ENCODE results near the gene SYTL2.
"Not testable (repeated sequence)": the region's sequence is repeated elsewhere in the genome, so short reads cannot be mapped to it uniquely, and the experiment has no call there.

SYTL2 gene

GRCh38 chr11:85799142-85799541 is 11.8 kb downstream of the SYTL2 start:
- FAIRE-seq: no peak

GRCh38 chr11:85798361-85798760 is 12.6 kb downstream of the SYTL2 start:
- DNase-seq (ENCODE audit: insufficient read length, low spot score) (no peak), FAIRE-seq (no peak)

More at GRCh38 chr11:85799142-85799541, 11.8 kb downstream of the SYTL2 start:
- DNase-seq (ENCODE audit: insufficient read length, low spot score): no peak

DNA sequence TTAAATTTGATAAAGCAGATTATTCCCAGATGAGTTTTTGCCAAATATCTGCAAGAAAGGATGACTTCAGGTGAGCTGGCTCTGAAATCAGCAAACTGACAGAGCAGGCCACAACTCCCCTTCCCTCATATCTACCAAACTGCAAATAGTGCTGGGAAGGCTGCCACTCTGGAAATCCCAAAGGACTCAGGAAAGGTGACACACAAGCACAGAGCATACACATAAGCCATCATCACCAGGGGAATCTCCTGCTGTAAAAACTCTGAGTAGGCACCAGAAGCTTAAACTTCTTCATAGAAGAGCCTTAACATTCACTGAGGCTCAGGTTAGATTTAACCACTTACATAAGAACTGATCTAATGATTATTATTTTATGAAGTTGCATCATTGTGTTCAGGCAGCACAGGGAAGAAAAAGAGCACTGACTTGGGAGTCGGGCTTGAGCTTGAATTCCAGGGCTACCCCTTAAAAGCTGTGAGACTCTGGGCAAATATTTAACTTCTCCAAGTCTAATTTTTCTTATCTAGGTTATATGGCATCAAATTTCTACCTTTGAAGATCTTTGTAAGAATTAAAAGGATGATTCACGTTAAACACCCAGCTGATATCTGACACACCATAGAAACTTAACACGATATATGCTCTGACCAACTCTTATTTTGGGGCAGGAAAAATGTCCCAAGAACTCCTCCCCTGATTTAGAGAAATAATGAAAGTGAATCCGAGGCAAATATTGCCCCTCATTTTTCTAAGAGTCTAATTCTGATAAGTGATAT is 15.0 kb downstream of the SYTL2 start:
- no peak for DNase-seq (ENCODE audit: insufficient read length, low spot score)
- FAIRE-seq: no peak

DNA sequence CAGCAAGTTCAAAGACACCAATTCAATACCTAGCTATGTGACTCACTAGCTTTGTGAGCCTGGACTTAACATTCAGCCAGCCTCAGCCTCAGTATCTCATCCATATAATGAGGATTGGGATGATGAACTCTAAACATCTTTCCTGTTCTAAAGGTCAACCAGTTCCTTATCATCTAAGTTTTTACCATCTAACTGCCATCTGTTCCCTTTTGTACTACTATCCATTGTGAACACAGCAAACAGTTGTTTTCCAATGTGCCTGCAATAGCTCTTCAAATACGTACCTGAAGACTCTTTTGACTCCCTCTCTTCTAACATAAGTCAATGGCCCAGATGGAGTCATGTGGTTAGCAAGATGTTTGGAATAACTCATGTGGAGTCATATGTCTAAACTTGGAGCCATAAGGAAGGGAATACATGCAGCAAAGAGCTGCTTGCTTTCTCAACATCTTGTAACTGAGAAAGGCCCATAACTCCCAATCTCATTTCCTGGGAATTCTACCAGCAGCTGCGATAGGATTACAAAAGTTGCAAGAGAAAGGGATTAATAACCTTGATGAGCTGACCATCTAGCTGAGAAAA is 19.4 kb downstream of the SYTL2 start:
- FAIRE-seq (peak; percentile 74), DNase-seq (ENCODE audit: insufficient read length, low spot score) (no peak)

- FAIRE-seq (no peak), DNase-seq (ENCODE audit: insufficient read length, low spot score) (no peak)
These were observed 22.9 kb downstream of the SYTL2 start for GRCh38 chr11:85787809-85788760.

GRCh38 chr11:85787168-85787567 is 23.8 kb downstream of the SYTL2 start:
- FAIRE-seq (no peak), DNase-seq (ENCODE audit: insufficient read length, low spot score) (no peak)

DNA sequence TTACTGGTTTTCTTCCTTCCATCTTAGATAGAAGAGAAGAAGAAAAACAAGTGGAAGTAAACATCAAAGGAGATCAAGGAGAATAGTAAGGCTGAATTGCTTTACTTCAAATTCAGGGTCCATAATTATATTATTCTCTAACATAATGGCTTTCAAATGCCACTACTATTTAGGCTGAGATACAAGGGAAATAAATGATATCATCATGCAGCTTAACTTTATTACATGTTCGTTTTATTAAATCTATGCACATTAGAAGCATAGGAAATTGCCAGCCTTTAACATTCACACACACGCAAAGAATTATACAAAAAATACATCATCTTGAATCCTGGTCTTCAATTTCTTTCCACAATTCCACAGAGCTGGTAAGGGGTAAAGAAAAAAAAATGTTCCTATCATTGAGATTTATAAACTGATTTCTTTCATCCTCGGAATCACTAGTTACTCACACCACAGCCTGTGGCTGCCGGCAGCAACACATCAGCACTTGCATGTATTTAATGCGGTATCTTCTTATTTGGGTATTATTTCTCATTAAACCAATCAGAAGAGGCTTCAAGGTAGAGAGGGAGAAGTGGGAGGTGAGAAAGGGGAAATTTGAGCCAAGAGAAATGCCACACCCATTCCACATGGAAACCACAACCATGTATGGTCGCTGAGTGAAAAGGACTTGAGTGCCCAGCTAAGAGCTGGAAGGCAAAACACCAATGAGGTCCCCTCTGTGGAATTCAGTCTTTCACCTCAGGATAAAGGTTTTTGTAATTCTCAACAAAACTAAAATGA is 26.3 kb downstream of the SYTL2 start:
- no peak for DNase-seq (ENCODE audit: insufficient read length, low spot score)

GRCh38 chr11:85783758-85784157 is 27.2 kb downstream of the SYTL2 start:
- no peak for DNase-seq (ENCODE audit: insufficient read length, low spot score)
- FAIRE-seq: no peak

More for the DNA sequence above, 26.3 kb downstream of the SYTL2 start:
- FAIRE-seq: no peak

DNA sequence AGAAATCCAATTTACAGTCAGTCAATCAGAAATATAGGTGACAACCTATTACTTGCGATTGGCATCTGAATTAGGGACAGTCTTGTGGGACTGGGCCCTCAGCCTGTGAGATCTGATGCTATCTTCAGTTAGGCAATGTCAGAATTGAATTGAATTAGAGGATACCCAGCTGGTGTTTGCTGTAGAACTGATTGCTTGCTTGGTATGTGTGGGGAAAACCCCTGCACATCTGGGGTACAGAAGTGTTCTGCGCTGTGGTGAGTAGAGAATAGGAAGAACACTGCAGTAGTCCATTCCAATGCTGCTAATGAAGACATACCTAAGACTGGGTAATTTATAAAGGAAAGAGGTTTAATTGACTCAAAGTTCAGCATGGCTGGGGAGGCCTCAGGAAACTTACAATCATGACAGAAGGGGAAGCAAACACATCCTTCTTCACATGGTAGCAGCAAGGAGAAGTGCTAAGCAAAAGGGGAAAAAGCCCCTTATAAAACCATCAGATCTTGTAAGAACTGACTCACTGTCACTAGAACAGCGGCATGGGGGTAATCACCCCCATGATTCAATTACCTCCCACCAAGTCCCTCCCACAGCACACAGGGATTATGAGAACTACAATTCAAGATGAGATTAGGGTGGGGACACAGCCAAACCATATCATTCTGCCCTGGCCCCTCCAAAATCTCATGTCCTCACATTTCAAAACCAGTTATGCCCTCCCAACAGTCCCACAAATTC is 30.0 kb downstream of the SYTL2 start:
- FAIRE-seq; DNase-seq (ENCODE audit: insufficient read length, low spot score): not testable (repeated sequence)

- DNase-seq (ENCODE audit: insufficient read length, low spot score) (no peak), FAIRE-seq (no peak)
These were observed 30.8 kb downstream of the SYTL2 start for GRCh38 chr11:85779956-85780640.

- not testable (repeated sequence) for DNase-seq (ENCODE audit: insufficient read length, low spot score); FAIRE-seq
These were observed 33.4 kb downstream of the SYTL2 start for GRCh38 chr11:85777603-85777972.

- no peak for DNase-seq (ENCODE audit: insufficient read length, low spot score)
- no peak for FAIRE-seq
These were observed 33.9 kb downstream of the SYTL2 start for GRCh38 chr11:85776951-85777602.

DNA sequence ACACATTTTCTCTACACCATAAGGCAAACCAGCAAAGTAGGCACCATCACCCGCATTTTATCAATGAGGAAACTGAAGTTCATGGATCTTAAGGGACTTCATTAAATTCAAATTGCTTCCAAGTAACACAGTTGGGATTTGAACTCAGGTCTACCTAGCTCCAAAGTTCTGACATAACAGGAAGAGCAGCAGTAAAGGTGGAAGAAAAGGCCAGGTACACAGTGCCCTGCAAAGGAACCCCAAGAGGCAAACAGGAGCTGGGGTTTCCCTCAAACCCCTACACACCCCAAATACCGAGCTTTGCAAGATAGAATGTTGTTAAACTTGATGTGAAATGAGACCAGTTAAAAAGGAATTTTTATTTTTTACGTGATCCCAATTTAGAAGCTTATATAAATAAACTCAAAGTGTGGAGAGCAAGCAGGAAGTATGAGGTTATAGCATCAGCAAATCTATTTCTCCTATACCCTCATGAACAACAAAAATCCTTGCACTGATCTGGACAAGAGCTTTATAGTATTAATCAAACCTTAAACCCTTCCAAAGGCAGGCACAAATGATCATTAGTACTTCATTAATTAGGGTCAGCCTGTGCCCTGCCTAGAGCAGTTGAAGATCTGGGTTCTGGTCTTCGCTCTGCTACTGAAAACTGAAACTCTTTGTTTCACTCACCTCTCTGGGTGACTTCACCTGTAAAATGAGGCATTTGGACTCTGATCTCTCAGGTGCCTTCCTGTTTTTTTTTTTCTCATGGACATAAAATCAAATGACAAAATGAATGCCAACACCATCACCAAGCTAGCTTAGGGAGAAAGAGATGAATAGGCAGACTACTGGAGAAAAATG is 36.5 kb downstream of the SYTL2 start:
- FAIRE-seq: no peak
- no peak for DNase-seq (ENCODE audit: insufficient read length, low spot score)

DNA sequence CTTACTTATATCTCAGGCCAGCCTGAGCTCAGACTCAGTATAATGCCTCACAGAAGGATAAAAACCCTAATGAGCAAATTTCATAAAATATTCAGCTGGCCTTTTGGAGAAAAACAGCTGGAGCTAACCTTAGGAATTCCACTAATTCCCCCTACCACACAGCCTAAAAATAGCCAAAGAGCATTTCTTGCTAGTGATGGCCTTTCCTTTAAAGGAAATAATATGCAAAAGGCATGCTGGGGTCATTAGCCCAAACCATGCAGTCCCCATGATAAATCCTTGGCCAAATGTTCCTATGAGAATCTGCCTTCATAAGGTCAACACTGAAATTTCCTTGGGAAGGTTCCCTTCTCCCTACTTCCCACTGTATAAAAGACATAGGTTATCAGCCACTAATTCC is 38.2 kb downstream of the SYTL2 start:
- no peak for DNase-seq (ENCODE audit: insufficient read length, low spot score)
- no peak for FAIRE-seq

GRCh38 chr11:85771568-85771967 is 39.4 kb downstream of the SYTL2 start:
- no peak for DNase-seq (ENCODE audit: insufficient read length, low spot score)
- no peak for FAIRE-seq

GRCh38 chr11:85769771-85770170 is 41.2 kb downstream of the SYTL2 start:
- FAIRE-seq: no peak
- DNase-seq (ENCODE audit: insufficient read length, low spot score): no peak

DNA sequence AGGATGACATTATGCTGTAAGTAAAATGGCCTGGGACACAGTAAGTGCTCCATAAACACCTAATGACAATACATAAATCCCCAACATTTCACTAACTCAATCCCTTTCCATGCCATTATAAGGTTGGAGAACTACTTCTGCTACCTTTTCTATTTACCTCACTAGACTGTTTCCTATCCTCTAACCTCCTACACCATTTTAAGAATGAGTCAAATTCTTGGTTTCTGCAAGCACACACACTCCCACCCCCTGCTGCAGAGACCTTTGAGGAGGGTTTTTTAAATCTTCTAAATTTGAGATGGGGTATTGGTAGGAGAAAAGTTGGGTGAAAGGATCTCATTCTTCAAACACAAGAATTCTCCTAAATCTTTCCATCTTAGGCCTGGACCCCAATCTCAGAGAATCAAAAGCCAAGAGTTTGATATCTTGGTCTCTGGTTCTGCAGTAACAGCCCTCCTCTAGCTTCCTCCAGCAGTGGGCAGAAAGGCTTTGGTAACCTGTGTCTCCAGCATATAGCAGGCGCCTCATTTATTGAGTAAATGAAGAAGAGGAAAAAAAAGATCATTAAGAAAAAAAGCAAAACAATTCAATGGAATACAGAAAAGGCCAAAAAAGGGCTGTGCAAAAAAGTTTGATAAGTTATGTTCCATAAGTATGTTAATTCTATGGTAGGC is 42.3 kb downstream of the SYTL2 start:
- no peak for FAIRE-seq
- no peak for DNase-seq (ENCODE audit: insufficient read length, low spot score)

All from HTR-8/SVneo (cell line).